Neural progenitor cell (in vitro differentiated cells): ENCODE measurements around the gene NAT8L.

Experiments
- CTCF ChIP-seq: fragments of 200-600 bp; sonication (generic); IDR thresholded peaks from 2 replicates; pipeline ENCODE4 v1.5.1; 2017; ENCODE audit warnings: antibody characterized with exemption, mild to moderate bottlenecking
- EZH2phosphoT487 ChIP-seq: fragments of 200-600 bp; sonication (generic); IDR thresholded peaks from 2 replicates; pipeline ENCODE4 v1.6.1; 2017; ENCODE audit warnings: antibody characterized with exemption

GRCh38 chr4:2024683-2025082, 34.4 kb upstream of the NAT8L start:
- TF ChIP-seq CTCF, result no peak
- TF ChIP-seq EZH2phosphoT487, result no peak
